Skeletal muscle tissue (tissue), 4 donors: ENCODE results near the gene GPR83. TPM values are rescaled to one million over a fixed set of nuclear protein-coding genes. Genes with fewer than 3 reads are reported as not detected.

ENCODE experiments used
- H3K27ac ChIP-seq: one replicate; pipeline ENCODE4 v1.7.0; 2013; ENCODE audit warnings: mild to moderate bottlenecking, low read depth, low read length, inconsistent platforms
- H3K27me3 ChIP-seq, 3 donors: one replicate each; pipeline ENCODE4 v1.7.0; 2013; ENCODE audit warnings: low read length in 3 of 3; ENCODE audit not compliant: control insufficient read depth in 3 of 3, insufficient read depth in 3 of 3
- H3K36me3 ChIP-seq, 3 donors: one replicate each; pipeline ENCODE4 v1.7.0; 2013; ENCODE audit warnings: low read length in 3 of 3; ENCODE audit not compliant: control insufficient read depth in 3 of 3, insufficient read depth in 3 of 3
- H3K4me1 ChIP-seq, 3 donors: one replicate each; pipeline ENCODE4 v1.7.0; 2013; ENCODE audit warnings: low read length in 3 of 3, mild to moderate bottlenecking in 3 of 3; ENCODE audit not compliant: control insufficient read depth in 3 of 3, insufficient read depth in 3 of 3
- H3K4me3 ChIP-seq, 3 donors: one replicate each; pipeline ENCODE4 v1.7.0; 2013; ENCODE audit warnings: low read length in 3 of 3
- H3K9ac ChIP-seq, 3 donors: one replicate each; pipeline ENCODE4 v1.7.0; 2013; ENCODE audit warnings: low read length in 3 of 3, mild to moderate bottlenecking in 3 of 3, moderate library complexity in 2 of 3, low read depth in 1 of 3
- H3K9me3 ChIP-seq, 3 donors: one replicate each; pipeline ENCODE4 v1.7.0; 2013; ENCODE audit warnings: low read length in 3 of 3; ENCODE audit not compliant: control insufficient read depth in 3 of 3
- total RNA-seq: library from RNA; depleted of rRNA; stranded (reverse); fragments of >200 nt; gene quantifications from one replicate; pipeline ENCODE4 v1.2.3, GENCODE V29; 2014
- donor health status: Osteomylitis.

GPR83 gene
- total RNA-seq, 1 donor from 2014 or later, result not detected

DNA sequence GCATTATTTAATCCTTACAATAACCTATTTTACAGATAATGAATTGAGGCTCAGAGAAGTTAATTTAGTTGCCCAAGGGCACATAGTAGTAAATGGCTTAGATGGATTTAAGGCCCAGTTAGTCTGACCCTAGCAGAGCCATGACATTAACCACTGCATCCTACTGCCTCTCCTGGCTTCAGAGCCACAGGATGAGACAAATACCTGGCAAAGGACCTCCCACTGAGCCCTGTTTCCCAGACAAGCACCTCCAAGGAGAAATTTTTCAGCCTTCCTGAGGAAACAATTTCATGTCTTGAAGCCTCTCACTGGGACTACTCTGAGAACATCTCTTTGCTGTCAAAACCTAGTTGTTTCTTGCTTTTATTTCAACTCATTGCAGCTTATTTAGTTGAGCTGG lies 68.4 kb downstream of the GPR83 start:
- Histone ChIP-seq H3K4me1 (no peaks in the 10 kb centered on the region), H3K4me3 (no peak overlapping the region), H3K27ac (no peak overlapping the region), H3K27me3 (no peaks in the 10 kb centered on the region), H3K9ac (no peak overlapping the region), H3K9me3 (no peaks in the 10 kb centered on the region), H3K36me3 (no peaks in the 10 kb centered on the region)

DNA sequence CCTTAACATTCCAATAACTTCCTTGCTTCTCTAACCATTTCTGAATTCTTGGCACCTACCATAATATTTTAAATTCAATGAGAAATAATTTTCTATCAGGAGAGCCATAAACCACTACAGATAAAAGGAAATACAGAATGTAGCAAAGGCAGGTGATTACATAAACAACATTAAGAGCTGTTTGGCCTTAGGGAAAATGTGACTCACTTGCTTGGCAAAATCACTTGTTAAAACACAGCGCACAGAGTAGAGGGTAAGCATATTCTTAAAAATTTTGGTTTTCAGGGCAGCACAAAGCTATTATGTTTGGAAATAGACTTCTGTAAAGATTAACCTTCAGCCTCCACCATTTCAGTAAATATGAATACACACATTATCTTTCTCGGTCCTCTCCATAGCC lies 70.4 kb downstream of the GPR83 start:
- H3K36me3 ChIP-seq, result no peaks in the 10 kb centered on the region
- H3K27ac ChIP-seq, result no peak overlapping the region
- H3K9me3 ChIP-seq, result no peaks in the 10 kb centered on the region
- no peaks in the 10 kb centered on the region for H3K27me3 ChIP-seq
- H3K4me3 ChIP-seq, result no peak overlapping the region
- H3K4me1 ChIP-seq, result no peaks in the 10 kb centered on the region
- no peak overlapping the region for H3K9ac ChIP-seq

- H3K27me3 ChIP-seq, result no peaks in the 10 kb centered on the region
- no peaks in the 10 kb centered on the region for H3K36me3 ChIP-seq
- peaks cover 0 to 3% (median 0%) of the 10 kb centered on the region in 3 donors for H3K9me3 ChIP-seq
- H3K9ac ChIP-seq, result no peak overlapping the region
- no peak overlapping the region for H3K27ac ChIP-seq
- no peak overlapping the region for H3K4me3 ChIP-seq
- no peaks in the 10 kb centered on the region for H3K4me1 ChIP-seq
Measured at GRCh38 chr11:94329501-94329900, 71.7 kb downstream of the GPR83 start.

DNA sequence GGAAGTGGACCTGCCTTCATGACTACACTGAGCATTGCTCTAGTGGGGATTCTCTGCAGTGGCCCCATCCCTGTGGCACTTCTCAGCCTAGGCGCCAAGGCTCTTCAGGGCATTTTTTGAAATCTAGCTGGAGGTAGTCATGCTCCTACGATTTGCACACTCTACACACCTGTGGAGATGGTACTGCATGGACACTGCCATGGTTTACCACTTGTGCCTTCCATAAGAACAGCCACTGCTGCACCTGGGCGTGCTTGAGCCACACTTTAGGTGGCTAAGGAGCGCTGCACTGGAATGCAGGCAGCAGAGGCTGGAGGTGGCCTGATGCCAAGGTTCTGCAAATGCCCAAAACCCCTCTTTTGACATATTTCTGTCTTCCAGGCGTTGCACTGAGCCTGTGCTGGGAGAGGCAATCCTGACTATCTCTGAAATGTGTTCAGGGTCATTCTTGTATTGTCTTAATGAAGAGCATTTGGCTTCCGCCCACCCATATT lies 72.6 kb downstream of the GPR83 start:
- H3K4me1 ChIP-seq, result no peaks in the 10 kb centered on the region
- H3K9ac ChIP-seq, result no peak overlapping the region
- no peak overlapping the region for H3K4me3 ChIP-seq
- H3K27ac ChIP-seq, result no peak overlapping the region
- H3K36me3 ChIP-seq, result no peaks in the 10 kb centered on the region
- no peaks in the 10 kb centered on the region for H3K27me3 ChIP-seq
- H3K9me3 ChIP-seq, result peaks cover 0 to 3% (median 0%) of the 10 kb centered on the region in 3 donors

Other genes starting within 250 kb of the GPR83 start
- gene IZUMO1R, start 96.8 kb downstream of the GPR83 start, total RNA-seq, result not detected
- gene MRE11, start 92.4 kb upstream of the GPR83 start, total RNA-seq, result 16.7 TPM
- 5.7 TPM for gene ANKRD49, start 92.6 kb upstream of the GPR83 start, total RNA-seq
- not detected for gene C11orf97, start 111.0 kb upstream of the GPR83 start, total RNA-seq
- 6.3 TPM for gene FUT4, start 142.5 kb upstream of the GPR83 start, total RNA-seq
- gene PIWIL4, start 165.9 kb upstream of the GPR83 start, total RNA-seq, result 8.9 TPM